HUDEP-2 (cell line): Measurements from ENCODE around the gene RIPPLY1.
A peak's percentile ranks its signal among the peaks of the same experiment; 100 is the strongest.

Experiments used
- DNase-seq, 76 experiments: peaks; one replicate each; lab custom pipeline; 2025; ENCODE audit not compliant: unreplicated experiment in 76 of 76; lab: John Stamatoyannopoulos, UW

RIPPLY1 gene

GRCh38 chrX:106862972-106863688 lies 40.0 kb downstream of the RIPPLY1 start:
- peak in 9 of 76 experiments; percentile 0 to 21 (median 0) for DNase-seq
